Measurements from ENCODE around the gene PTPRK. TPM values are rescaled to one million over a fixed set of nuclear protein-coding genes. Genes with fewer than 3 reads are reported as not detected.

The PTPRK gene
- total and polyA plus RNA-seq, 4 donors, result 8.2 to 224 (median 42.9) TPM

GRCh38 chr6:128186729-128187128 lies 333.7 kb downstream of the PTPRK start:
- Histone ChIP-seq H3K4me1 (ENCODE audit: control insufficient read depth in 5 of 5, insufficient read depth in 5 of 5, low read length in 5 of 5) (no peaks in the 10 kb centered on the region), H3K9ac (ENCODE audit: insufficient read depth in 1 of 2, low read length in 2 of 2) (no peak overlapping the region), H3K9me3 (ENCODE audit: control insufficient read depth in 4 of 4, insufficient read depth in 3 of 4, low read length in 3 of 4) (no peaks in the 10 kb centered on the region), H3K27me3 (ENCODE audit: control insufficient read depth in 3 of 3, insufficient read depth in 3 of 3, low read length in 2 of 3) (no peaks in the 10 kb centered on the region), H3K27ac (ENCODE audit: low read depth in 1 of 2, low read length in 1 of 2) (no peak overlapping the region), H3K36me3 (ENCODE audit: control insufficient read depth in 4 of 4, insufficient read depth in 4 of 4, low read length in 4 of 4) (peaks cover 0 to 10% (median 5%) of the 10 kb centered on the region in 4 donors), H3K4me3 (no peak overlapping the region)
- 85 to 92% methylated on average over 3 of the region's 3 CpGs for WGBS, 2 donors
- peak in 1 of 3 donors; percentile 16 for DNase-seq
- no peak for ATAC-seq (ENCODE audit: insufficient read depth, low FRiP score)
- no peak for TF ChIP-seq CTCF (IDR thresholded peaks at IDR 0.05; ENCODE audit: control extremely low read depth, extremely low read depth)

- Histone ChIP-seq H3K9me3 (ENCODE audit: control insufficient read depth in 4 of 4, insufficient read depth in 3 of 4, low read length in 3 of 4) (no peaks in the 10 kb centered on the region), H3K27me3 (ENCODE audit: control insufficient read depth in 3 of 3, insufficient read depth in 3 of 3, low read length in 2 of 3) (no peaks in the 10 kb centered on the region), H3K4me3 (no peak overlapping the region), H3K9ac (ENCODE audit: insufficient read depth in 1 of 2, low read length in 2 of 2) (no peak overlapping the region), H3K27ac (ENCODE audit: low read depth in 1 of 2, low read length in 1 of 2) (no peak overlapping the region), H3K36me3 (ENCODE audit: control insufficient read depth in 4 of 4, insufficient read depth in 4 of 4, low read length in 4 of 4) (peaks cover 0 to 10% (median 5%) of the 10 kb centered on the region in 4 donors), H3K4me1 (ENCODE audit: control insufficient read depth in 5 of 5, insufficient read depth in 5 of 5, low read length in 5 of 5) (peaks cover 0 to 2% (median 0%) of the 10 kb centered on the region in 5 donors)
- no peak for TF ChIP-seq CTCF (IDR thresholded peaks at IDR 0.05; ENCODE audit: control extremely low read depth, extremely low read depth)
- no peak for ATAC-seq (ENCODE audit: insufficient read depth, low FRiP score)
- peak in 2 of 3 donors; percentile 25 to 27 for DNase-seq
Measured at GRCh38 chr6:128179876-128180438, 340.4 kb downstream of the PTPRK start.

- ATAC-seq (ENCODE audit: insufficient read depth, low FRiP score), result no peak
Measured at GRCh38 chr6:128174724-128175123, 345.7 kb downstream of the PTPRK start.

More at GRCh38 chr6:128174724-128175123, 345.7 kb downstream of the PTPRK start:
- H3K4me1 ChIP-seq (ENCODE audit: control insufficient read depth in 5 of 5, insufficient read depth in 5 of 5, low read length in 5 of 5), result peaks cover 0 to 3% (median 0%) of the 10 kb centered on the region in 5 donors
- H3K9ac ChIP-seq (ENCODE audit: insufficient read depth in 1 of 2, low read length in 2 of 2), result no peak overlapping the region
- no peaks in the 10 kb centered on the region for H3K9me3 ChIP-seq (ENCODE audit: control insufficient read depth in 4 of 4, insufficient read depth in 3 of 4, low read length in 3 of 4)
- DNase-seq, result no peak
- H3K36me3 ChIP-seq (ENCODE audit: control insufficient read depth in 4 of 4, insufficient read depth in 4 of 4, low read length in 4 of 4), result no peaks in the 10 kb centered on the region
- no peak for TF ChIP-seq CTCF (IDR thresholded peaks at IDR 0.05; ENCODE audit: control extremely low read depth, extremely low read depth)
- H3K4me3 ChIP-seq, result no peak overlapping the region
- H3K27me3 ChIP-seq (ENCODE audit: control insufficient read depth in 3 of 3, insufficient read depth in 3 of 3, low read length in 2 of 3), result no peaks in the 10 kb centered on the region
- H3K27ac ChIP-seq (ENCODE audit: low read depth in 1 of 2, low read length in 1 of 2), result no peak overlapping the region

Measured in lung (tissue), 12 donors.